ENCODE measurements around the gene TRIM38.

The TRIM38 gene

GRCh38 chr6:26028746-26029569 lies 66.4 kb downstream of the TRIM38 start:
- no peak for DNase-seq

GRCh38 chr6:26029570-26029856 lies 66.9 kb downstream of the TRIM38 start:
- DNase-seq, result no peak

GRCh38 chr6:26029857-26030653 lies 67.5 kb downstream of the TRIM38 start:
- DNase-seq, result no peak

GRCh38 chr6:26030716-26031115 lies 68.1 kb downstream of the TRIM38 start:
- no peak for DNase-seq

GRCh38 chr6:26031151-26031594 lies 68.6 kb downstream of the TRIM38 start:
- DNase-seq, result no peak

GRCh38 chr6:26031595-26032339 lies 69.2 kb downstream of the TRIM38 start:
- peak; percentile 94 for DNase-seq

- DNase-seq, result no peak
Observed at GRCh38 chr6:26032340-26033084, 69.9 kb downstream of the TRIM38 start.

- peak; percentile 93 for DNase-seq
Observed at GRCh38 chr6:26033085-26033940, 70.7 kb downstream of the TRIM38 start.

GRCh38 chr6:26033941-26034354 lies 71.3 kb downstream of the TRIM38 start:
- DNase-seq, result no peak

GRCh38 chr6:26034905-26035304 lies 72.3 kb downstream of the TRIM38 start:
- no peak for DNase-seq

All from CD4-positive, alpha-beta T cell treated with Interleukin-4 for 4 hours (primary cell).